ENCODE data around the gene OLFM2. TPM values are rescaled to one million over a fixed set of nuclear protein-coding genes. Genes with fewer than 3 reads are reported as not detected.
A peak's percentile ranks its signal among the peaks of the same experiment; 100 is the strongest.

OLFM2 gene
- total and polyA plus RNA-seq, 9 of the 15 experiments (the other 6 are each of a cell fraction or from before 2014, with no cell fraction given) = 0.10 to 0.33 (median 0.23) TPM; not detected in 4

DNA sequence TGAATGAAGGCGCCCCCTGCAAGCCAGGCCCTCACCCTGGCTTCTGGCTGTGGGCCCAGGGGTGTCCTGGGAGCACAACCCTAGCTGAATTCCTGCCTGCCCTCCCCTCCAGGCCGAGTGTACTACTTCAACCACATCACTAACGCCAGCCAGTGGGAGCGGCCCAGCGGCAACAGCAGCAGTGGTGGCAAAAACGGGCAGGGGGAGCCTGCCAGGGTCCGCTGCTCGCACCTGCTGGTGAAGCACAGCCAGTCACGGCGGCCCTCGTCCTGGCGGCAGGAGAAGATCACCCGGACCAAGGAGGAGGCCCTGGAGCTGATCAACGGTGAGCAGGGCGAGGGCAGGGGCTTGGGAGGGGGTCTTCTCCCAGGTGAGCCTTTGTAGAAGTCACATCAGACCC lies 98.0 kb downstream of the OLFM2 start:
- 0 out of 2 replicates have a peak, but pooled peaks have one; percentile 19 for TF ChIP-seq RBFOX2 (IDR thresholded peaks at IDR 0.05; ENCODE audit: low read depth, low read length)
- TF ChIP-seq SMAD3 (CRISPR knock-in tag; conservative IDR thresholded peaks at IDR 0.05) = no peak
- ATAC-seq (no peak), FAIRE-seq (no peak), DNase-seq (ENCODE audit: extremely low read depth in 1 of 4, low spot score in 3 of 4) (no peak)
- no peak overlapping the region for H3K4me2 ChIP-seq (ENCODE audit: insufficient read depth, low read length)
- ChIA-PET CTCF (ENCODE audit: low intra/inter-chr PET ratio) (interaction anchor here (0.7 kb wide), 1 partner anchor 11 kb away, joined by 3 read pairs; the partner anchor contains the start of gene UBL5), POLR2A (no interaction called here)
- H3K36me3 ChIP-seq (ENCODE audit: control insufficient read depth, insufficient read depth, low read length) = peaks cover 60% of the 10 kb centered on the region; the same call in 2 of the 3 replicates
- BruUV-seq (replicated peaks) = no TSS peak
- in situ Hi-C loops (cut with MboI) = no loop called here
- no peaks in the 10 kb centered on the region for H3K27me3 ChIP-seq (ENCODE audit: control insufficient read depth in 2 of 2, insufficient read depth in 2 of 2, low read length in 2 of 2)
- H3K27ac ChIP-seq (ENCODE audit: extremely low read depth, low read depth, low read length) = no peak overlapping the region
- peaks cover 18% of the 10 kb centered on the region for H3K79me2 ChIP-seq (ENCODE audit: control insufficient read depth, insufficient read depth, low read length)
- H3K9ac ChIP-seq (ENCODE audit: insufficient read depth in 1 of 2, low read depth in 2 of 2, low read length in 2 of 2) = peak overlapping the region in 1 of 2 experiments; percentile 58; a peak in 2 of 4 replicates
- no peaks in the 10 kb centered on the region for H4K20me1 ChIP-seq (replicated peaks; ENCODE audit: control insufficient read depth, insufficient read depth, low read length)
- intact Hi-C loops (cut with micrococcal nuclease) = no loop called here
- 94% methylated on average over 14 of the region's 15 CpGs for WGBS (ENCODE audit: insufficient coverage, low coverage, missing lambda C conversion rate)
- H3K9me3 ChIP-seq (replicated peaks; ENCODE audit: control insufficient read depth, insufficient read depth, low read depth, low read length) = no peaks in the 10 kb centered on the region
- peaks cover 2% of the 10 kb centered on the region for H3K9me1 ChIP-seq (ENCODE audit: control insufficient read depth, insufficient read depth, low read length)
- peaks cover 8 to 26% of the 10 kb centered on the region in 2 experiments; a peak in 3 of 5 replicates for H3K4me1 ChIP-seq (replicated peaks in 1 of 2; ENCODE audit: control insufficient read depth in 2 of 2, insufficient read depth in 2 of 2, low read length in 2 of 2)
- no peak overlapping the region for H3K4me3 ChIP-seq
- no peak overlapping the region for H2AFZ ChIP-seq (ENCODE audit: low read depth, low read length)

- H3K27ac ChIP-seq (ENCODE audit: extremely low read depth, low read depth, low read length) = no peak overlapping the region; the same call in 2 of the 3 replicates
Measured at GRCh38 chr19:9836021-9836420, 100.3 kb downstream of the OLFM2 start.

More at GRCh38 chr19:9836021-9836420, 100.3 kb downstream of the OLFM2 start:
- ATAC-seq (no peak), DNase-seq (ENCODE audit: extremely low read depth in 1 of 4, low spot score in 3 of 4) (peak in 3 of 4 experiments; percentile 8 to 45 (median 17)), FAIRE-seq (no peak)
- TF ChIP-seq KDM5B (IDR thresholded peaks at IDR 0.05; ENCODE audit: insufficient replicate concordance, low read depth, low read length) (peak; percentile 9), CHD2 (IDR thresholded peaks at IDR 0.05; ENCODE audit: low read depth, low read length) (no peak), NFIC (IDR thresholded peaks at IDR 0.05) (peak; percentile 41; the same call in 1 of the 2 replicates)
- H3K4me1 ChIP-seq (replicated peaks in 1 of 2; ENCODE audit: control insufficient read depth in 2 of 2, insufficient read depth in 2 of 2, low read length in 2 of 2) = peaks cover 8 to 17% of the 10 kb centered on the region in 2 experiments; a peak in 3 of 5 replicates
- H3K9ac ChIP-seq (ENCODE audit: insufficient read depth in 1 of 2, low read depth in 2 of 2, low read length in 2 of 2) = peak overlapping the region; percentile 75 to 93
- ChIA-PET POLR2A (interaction anchor here (0.6 to 0.9 kb wide), 2 partner anchors 9 to 1175 kb away, joined by 3 to 4 read pairs; partner anchors contain the start of gene UBL5), CTCF (ENCODE audit: low intra/inter-chr PET ratio) (no interaction called here)
- peaks cover 18% of the 10 kb centered on the region for H3K79me2 ChIP-seq (ENCODE audit: control insufficient read depth, insufficient read depth, low read length)
- intact Hi-C loops (cut with micrococcal nuclease) = no loop called here
- 0 out of 2 replicates have a peak overlapping the region, but pooled peaks have one; percentile 79 for H2AFZ ChIP-seq (ENCODE audit: low read depth, low read length)
- 3% methylated on average over 5 of the region's 5 CpGs for WGBS (ENCODE audit: insufficient coverage, low coverage, missing lambda C conversion rate)
- peaks cover 38% of the 10 kb centered on the region; the same call in 2 of the 3 replicates for H3K36me3 ChIP-seq (ENCODE audit: control insufficient read depth, insufficient read depth, low read length)
- H4K20me1 ChIP-seq (replicated peaks; ENCODE audit: control insufficient read depth, insufficient read depth, low read length) = no peaks in the 10 kb centered on the region
- H3K9me1 ChIP-seq (ENCODE audit: control insufficient read depth, insufficient read depth, low read length) = no peaks in the 10 kb centered on the region
- H3K9me3 ChIP-seq (replicated peaks; ENCODE audit: control insufficient read depth, insufficient read depth, low read depth, low read length) = no peaks in the 10 kb centered on the region
- no peaks in the 10 kb centered on the region for H3K27me3 ChIP-seq (ENCODE audit: control insufficient read depth in 2 of 2, insufficient read depth in 2 of 2, low read length in 2 of 2)
- in situ Hi-C loops (cut with MboI) = no loop called here
- BruUV-seq (replicated peaks) = no TSS peak
- peak overlapping the region; percentile 96 for H3K4me3 ChIP-seq
- H3K4me2 ChIP-seq (ENCODE audit: insufficient read depth, low read length) = peak overlapping the region; percentile 97
